Activated naive CD4-positive, alpha-beta T cell treated with Interleukin-2 at 50 U/mL for 16 hours (primary cell): ENCODE data around the gene PTX4.
"Not testable (repeated sequence)": the region's sequence is repeated elsewhere in the genome, so short reads cannot be mapped to it uniquely, and the experiment has no call there.

Experiments used
- DNase-seq: peaks from one replicate; pipeline ENCODE4 v3.0.0-alpha.2; 2020

PTX4 gene

GRCh38 chr16:1441391-1441829 lies 47.3 kb downstream of the PTX4 start:
- DNase-seq, result no peak

GRCh38 chr16:1439699-1440074 lies 49.1 kb downstream of the PTX4 start:
- DNase-seq, result not testable (repeated sequence)

GRCh38 chr16:1439058-1439698 lies 49.6 kb downstream of the PTX4 start:
- no peak for DNase-seq

- no peak for DNase-seq
Measured at GRCh38 chr16:1438229-1439057, 50.3 kb downstream of the PTX4 start.

- DNase-seq, result no peak
Measured at GRCh38 chr16:1437606-1438005, 51.1 kb downstream of the PTX4 start.

GRCh38 chr16:1436731-1437355 lies 51.9 kb downstream of the PTX4 start:
- DNase-seq, result no peak

- no peak for DNase-seq
Measured at GRCh38 chr16:1435921-1436697, 52.6 kb downstream of the PTX4 start.
